H54 (cell line): ENCODE data around the gene LONRF3.
A peak's percentile ranks its signal among the peaks of the same experiment; 100 is the strongest.
"Not testable (repeated sequence)": the region's sequence is repeated elsewhere in the genome, so short reads cannot be mapped to it uniquely, and the experiment has no call there.

Experiments used
- DNase-seq: peaks from one replicate; pipeline ENCODE4 v3.0.0; 2011; ENCODE audit warnings: low spot score, mixed read lengths; ENCODE audit not compliant: insufficient read length
- FAIRE-seq: peaks from 3 replicates; lab custom pipeline; 2011; peaks lifted over from hg19 to GRCh38; lab: Jason Lieb, UNC
- POLR2A ChIP-seq: IDR thresholded peaks from 2 replicates; pipeline ENCODE4 v1.6.1; 2011; ENCODE audit warnings: low read depth, mild to moderate bottlenecking, low read length

The LONRF3 gene

DNA sequence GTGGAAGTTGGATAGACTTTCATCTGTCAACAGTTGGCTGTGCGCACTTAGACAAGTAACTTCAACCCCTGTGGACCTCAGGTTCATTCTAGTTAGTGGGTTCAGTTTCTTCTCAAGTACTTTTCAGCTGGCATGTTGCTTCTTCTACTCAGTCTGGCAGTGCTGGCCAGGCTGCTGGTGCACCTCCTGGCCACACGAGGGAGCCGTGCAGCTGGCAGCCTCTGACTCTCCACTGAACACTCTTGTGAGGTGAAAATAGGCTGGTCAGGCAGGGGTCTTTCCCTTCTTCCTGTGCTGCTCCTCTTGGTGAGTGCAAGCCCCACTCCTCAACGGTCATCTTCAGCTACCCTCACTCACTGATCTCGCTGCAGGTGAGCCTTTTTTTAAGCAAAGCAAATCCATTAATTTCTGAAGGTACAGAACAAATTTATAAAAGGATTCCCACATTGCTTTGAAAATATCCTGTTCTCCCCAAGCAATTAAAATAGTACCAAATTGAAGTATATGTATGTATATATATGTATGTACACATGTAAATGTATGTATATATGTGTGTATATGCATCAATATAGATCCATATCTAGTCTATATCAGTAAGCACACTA is 30.6 kb downstream of the LONRF3 start:
- DNase-seq (peak; percentile 26), FAIRE-seq (peak; percentile 60)
- TF ChIP-seq POLR2A, result no peak

DNA sequence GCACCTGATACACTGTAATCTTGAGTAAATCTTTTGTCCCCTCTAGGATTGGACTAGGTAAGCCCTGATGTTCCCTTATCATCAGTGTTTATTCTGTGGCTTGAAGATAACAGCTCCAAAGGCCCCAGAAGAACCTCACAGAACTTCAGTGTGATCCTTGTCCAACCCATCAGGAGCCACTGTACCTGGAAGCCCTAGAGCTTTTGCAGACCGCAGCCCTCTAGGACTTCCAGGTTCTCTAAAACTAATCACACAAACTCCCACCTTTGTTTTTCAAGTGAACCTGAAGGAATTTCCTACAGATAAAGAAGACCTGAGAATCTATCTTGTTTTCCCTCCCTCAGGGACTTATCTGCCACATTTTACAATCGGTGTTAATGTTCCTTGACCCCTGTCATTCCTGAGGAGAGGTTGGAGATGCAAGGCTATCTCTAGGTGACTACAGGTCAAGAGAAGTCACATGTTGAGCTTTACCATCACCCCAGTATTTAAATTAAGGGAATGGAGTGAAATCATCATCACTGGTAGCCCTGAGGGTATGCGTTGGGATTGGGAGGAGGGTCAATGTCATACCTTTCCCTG is 32.9 kb downstream of the LONRF3 start:
- FAIRE-seq, result no peak
- TF ChIP-seq POLR2A, result no peak
- no peak for DNase-seq

DNA sequence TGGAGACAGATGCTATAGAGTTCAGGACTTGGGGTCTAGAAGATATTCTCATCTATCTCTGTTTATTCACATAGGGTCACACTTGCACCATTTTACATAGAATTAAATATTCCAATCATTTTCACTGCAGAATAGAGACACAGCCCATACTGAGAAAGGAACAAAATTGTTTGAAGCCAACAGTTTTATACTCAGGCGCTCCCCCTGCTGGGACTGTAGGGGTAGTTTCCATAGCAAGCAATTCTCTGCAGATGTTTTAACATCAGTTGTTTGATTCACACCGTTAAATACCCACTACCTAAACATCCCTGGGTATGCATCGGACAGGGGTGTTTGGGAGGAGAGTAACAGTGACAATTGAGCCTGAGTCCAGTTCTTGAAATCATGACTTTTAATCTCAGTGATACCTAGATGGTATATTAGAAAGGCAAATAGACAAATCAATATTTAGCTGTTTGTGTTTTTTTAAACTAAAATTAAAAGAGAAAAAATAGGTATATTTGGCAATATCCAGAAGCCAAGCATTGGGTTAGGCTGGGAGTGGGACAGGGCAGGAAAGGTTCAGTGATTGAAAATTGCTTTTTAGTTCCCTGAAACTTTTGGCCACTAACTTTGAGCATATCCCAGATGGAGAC is 33.8 kb downstream of the LONRF3 start:
- peak; percentile 50 for FAIRE-seq
- peak; percentile 9 for DNase-seq
- TF ChIP-seq POLR2A, result no peak

DNA sequence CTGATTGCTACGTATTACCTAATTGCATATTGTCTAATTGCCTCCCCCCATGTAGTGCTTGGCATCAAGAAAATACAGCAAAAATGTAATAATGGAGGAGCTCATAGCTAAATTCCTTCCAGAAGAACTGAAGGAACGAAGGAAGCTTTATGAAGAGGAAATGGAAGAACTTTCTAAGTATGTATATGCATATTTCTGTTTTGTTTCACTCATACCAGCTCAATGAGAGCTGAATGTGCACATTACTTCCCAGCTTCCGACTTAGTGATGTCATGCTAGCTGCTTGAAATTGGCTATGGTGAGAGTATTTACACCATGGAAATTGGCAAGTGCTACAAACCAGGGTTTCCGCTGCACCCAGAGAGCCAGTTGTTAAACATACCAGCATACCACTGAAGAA is 34.7 kb downstream of the LONRF3 start:
- TF ChIP-seq POLR2A, result no peak
- FAIRE-seq (no peak), DNase-seq (no peak)

DNA sequence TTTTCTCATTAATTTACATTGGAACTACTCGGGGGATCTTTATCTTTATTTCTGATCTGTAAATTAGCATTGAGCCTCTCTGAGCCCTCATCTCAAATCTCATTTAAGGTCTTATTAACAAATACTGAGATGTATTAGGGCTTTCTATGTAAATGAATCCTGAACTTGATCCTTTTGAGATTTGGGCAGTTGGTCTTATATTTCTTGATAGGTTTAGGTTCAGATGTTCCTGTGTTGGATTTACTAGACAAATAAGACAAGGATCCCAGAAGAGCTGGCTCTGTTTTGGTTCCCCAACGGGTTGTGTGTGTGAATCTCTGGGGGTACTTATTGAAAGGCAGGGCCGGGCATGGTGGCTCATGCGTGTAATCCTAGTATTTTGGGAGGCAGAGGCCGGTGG is 36.1 kb downstream of the LONRF3 start:
- no peak for DNase-seq
- TF ChIP-seq POLR2A, result no peak
- no peak for FAIRE-seq

DNA sequence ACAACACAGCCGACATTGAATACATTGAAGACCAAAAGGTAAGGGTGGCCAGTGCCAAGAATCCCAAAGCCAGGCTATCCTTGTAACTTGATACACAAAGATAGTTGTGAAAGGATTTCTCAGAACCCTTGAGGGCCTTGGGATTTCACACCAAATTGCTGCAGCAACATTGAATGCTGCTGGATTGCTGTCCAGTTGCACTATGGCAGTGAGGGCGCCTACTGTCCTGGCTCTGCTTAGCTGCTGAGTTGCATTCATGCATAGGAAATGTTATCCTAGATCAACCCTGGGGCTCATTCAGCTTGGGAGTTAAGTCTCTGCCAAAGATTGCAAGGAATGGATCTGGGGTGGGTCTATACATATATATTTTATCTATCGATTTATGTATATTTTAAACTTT is 38.7 kb downstream of the LONRF3 start:
- no peak for FAIRE-seq
- DNase-seq, result no peak
- TF ChIP-seq POLR2A, result no peak

DNA sequence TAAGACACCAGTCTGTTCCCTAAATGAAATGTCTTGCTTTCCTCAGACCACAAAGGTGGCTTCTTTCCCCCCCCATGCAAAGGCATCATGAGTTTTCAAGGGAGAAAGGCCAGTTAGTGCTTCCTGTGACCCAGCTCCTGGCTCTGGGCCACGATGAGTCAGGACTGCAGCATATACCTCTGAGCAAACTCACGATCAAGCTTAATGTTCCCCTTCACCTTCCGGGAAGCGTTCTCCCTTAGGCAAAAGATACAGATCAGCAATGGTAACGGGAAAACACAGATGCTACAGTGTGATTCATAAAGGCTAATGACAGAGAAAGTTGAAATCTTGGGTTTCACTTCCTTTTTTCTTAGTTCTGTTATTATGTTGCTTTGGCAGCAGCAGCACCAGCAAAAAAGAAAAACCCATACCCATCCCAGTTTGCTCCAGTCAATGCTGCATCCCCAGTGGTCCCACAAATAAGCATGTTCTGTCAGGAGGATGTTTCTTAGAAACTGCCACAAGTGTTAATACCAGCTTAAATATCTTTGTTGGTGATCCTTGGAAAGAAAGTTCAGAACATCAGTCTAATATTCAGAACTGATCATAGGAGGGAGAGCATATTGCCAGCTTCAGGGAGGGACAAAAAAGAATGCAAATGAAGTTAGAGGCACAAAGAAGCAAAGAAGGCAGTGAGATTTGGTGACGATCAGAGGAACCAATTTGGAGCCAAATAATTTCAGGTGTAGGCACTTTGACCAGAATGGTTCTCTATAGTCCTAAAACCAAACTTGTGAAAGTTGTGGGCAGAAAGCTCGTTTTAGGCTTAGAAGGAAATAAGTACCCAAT is 41.2 kb downstream of the LONRF3 start:
- FAIRE-seq (peak; percentile 98), DNase-seq (peak; percentile 38)
- TF ChIP-seq POLR2A, result no peak

DNA sequence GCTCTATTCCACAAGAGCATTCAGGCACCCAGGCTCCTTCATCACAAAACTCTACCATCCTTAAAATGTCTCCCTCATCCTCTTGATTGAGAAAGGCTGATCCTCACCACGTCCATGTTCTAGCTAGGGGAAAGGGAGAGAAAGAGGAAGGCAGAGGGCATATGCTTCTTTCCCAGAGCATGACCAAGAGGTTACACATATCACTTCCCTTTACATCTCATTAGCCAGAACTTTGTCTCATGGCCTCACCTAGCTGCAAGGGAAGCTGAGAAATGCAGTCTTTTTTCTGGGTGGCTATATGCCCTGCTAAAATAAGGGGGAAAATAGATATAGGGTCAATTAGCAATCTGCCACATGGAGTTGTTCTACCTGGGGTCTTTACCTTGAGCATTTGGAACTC is 42.7 kb downstream of the LONRF3 start:
- FAIRE-seq (no peak), DNase-seq (no peak)
- no peak for TF ChIP-seq POLR2A

DNA sequence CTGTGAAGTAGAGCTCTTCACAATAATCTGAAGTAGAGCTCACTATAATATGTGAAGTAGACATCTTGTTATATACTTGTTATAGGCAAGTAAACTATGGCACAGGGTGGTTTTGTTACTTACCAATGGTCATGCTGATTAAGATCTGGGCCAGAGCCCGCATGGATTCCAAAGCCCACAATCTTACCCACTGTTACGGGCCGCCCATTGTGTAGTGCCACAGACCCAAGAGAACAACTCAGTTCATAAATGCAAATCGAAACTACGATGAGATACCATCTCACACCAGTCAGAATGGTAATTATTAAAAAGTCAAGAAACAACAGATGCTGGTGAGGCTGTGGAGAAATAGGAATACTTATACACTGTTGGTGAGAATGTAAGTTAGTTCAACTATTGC is 51.5 kb downstream of the LONRF3 start:
- DNase-seq (no peak), FAIRE-seq (no peak)
- TF ChIP-seq POLR2A, result no peak

DNA sequence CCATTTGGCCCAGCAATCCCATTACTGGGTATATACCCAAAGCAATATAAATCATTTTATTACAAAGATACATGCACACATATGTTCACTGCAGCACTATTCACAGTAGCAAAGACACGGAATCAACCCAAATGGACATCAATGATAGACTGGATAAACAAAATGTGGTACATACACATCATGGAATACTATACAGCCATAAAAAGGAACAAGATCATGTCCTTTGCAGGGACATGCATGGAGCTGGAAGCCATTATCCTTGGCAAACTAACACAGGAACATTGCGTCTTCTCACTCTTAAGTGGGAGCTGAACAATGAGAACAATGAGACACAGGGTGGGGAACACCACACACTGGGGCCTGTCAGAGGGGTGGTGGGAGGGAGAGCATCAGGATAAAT is 51.9 kb downstream of the LONRF3 start:
- not testable (repeated sequence) for DNase-seq, FAIRE-seq

DNA sequence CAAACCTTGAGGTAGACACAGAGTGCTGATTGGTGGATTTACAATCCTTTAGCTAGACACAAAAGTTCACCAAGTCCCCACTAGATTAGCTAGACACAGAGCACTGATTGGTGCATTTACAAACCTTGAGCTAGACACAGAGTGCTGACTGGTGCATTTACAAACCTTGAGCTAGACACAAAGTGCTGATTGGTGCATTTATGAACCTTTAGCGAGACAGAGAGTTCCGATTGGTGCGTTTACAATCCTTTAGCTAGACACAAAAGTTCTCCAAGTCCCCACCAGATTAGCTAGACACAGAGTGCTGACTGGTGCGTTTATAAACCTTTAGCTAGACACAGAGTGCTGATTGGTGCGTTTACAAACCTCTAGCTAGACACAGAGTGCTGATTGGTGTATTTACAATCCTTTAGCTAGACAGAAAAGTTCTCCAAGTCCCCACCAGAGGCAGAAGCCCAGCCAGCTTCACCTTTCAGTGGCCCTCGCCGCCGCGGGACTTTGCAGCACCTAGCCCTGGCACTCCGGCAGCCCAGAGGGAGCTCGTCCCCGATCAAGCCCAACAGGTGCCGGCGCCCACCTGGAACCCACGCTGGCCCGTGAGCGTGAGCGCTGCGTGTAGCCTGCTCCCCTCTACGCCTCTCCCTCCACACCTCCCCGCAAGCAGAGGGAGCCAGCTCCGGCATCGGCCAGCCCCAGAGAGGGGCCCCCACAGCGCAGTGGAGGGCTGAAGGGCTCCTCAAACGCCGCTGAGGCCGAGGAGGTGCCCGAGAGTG is 53.7 kb downstream of the LONRF3 start:
- DNase-seq, FAIRE-seq: not testable (repeated sequence)

DNA sequence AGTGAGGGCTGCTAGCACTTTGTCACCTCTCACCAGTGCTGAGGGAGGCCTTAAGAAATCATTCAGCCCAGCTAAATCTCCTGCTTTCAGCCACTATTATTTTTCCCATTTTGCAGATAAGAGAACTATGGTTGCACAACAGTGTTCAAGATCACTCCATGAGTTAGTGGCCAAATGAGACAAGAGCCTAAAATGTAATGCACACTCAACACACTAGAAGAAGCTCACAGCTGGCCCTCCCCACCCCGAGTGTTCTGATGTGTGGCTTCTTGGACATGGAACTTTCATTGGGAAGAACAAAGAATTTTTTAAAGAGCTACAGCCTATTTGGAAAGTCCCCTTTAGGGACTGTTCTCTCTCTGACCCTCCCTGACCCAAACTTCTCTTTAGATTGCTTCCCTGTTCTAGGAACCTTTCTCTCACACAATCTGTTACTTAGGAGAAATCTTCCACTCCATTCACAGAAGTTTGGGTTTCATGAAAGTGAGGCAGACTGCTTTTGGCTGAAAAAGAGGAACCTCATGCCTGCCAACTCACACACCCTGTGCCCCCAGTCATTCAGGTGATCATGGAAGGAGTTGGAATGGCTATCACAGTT is 54.4 kb downstream of the LONRF3 start:
- DNase-seq, result no peak

DNA sequence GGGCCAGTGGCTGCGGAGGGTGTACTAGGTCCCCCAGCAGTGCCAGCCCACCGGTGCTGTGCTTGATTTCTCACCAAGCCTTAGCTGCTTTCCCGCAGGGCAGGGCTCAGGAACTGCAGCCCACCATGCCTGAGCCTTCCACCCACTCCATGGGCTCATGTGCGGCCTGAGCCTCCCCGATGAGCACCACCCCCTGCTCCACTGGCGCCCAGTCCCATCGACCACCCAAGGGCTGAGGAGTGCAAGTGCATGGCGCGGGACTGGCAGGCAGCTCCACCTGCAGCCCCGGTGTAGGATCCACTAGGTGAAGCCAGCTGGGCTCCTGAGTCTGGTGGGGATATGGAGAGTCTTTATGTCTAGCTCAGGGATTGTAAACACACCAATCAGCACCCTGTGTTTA is 55.2 kb downstream of the LONRF3 start:
- DNase-seq, FAIRE-seq: not testable (repeated sequence)

More for the DNA sequence above, 54.4 kb downstream of the LONRF3 start:
- no peak for TF ChIP-seq POLR2A
- no peak for FAIRE-seq
